HuH-7 (cell line): ENCODE data around the gene C3AR1.
"Not testable (repeated sequence)": the region's sequence is repeated elsewhere in the genome, so short reads cannot be mapped to it uniquely, and the experiment has no call there.

Experiments
- DNase-seq: peaks from one replicate; pipeline ENCODE4 v3.0.0; 2011; ENCODE audit warnings: low spot score

C3AR1 gene

DNA sequence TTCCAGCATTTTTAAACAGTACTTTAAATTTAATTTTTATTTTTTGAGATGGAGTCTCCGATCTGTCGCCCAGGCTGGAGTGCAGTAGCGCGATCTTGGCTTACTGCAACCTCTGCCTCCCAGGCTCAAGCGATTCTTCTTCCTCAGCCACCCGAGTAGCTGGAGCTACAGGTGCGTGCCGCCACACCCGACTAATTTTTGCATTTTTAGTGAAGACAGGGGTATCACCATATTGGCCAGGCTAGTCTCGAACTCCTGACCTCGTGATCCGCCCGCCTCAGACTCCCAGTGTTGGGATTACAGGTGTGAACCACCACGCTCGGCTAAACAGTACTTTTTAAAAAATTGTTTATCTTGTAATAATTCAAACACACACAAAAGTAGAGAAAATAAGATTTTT, 37.9 kb downstream of the C3AR1 start:
- DNase-seq = no peak

DNA sequence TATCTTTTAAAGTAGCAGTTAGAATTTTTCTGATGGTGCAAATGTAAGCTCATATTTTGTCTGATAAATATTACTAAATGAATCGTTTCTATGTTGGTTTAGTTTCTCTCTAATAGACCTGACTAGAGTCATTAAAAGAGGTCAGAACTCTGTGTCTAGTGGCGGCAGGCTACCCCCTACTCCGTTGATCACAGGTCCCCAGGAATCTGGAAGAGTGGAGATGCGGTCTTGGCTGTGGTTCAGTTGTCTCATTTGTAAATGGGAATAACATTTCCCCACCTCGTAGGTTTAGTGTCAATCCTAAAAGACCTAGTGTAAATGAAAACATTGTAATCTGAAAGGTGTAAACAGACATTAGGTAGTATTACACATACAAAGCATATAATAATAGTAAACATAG, 38.3 kb downstream of the C3AR1 start:
- no peak for DNase-seq

DNA sequence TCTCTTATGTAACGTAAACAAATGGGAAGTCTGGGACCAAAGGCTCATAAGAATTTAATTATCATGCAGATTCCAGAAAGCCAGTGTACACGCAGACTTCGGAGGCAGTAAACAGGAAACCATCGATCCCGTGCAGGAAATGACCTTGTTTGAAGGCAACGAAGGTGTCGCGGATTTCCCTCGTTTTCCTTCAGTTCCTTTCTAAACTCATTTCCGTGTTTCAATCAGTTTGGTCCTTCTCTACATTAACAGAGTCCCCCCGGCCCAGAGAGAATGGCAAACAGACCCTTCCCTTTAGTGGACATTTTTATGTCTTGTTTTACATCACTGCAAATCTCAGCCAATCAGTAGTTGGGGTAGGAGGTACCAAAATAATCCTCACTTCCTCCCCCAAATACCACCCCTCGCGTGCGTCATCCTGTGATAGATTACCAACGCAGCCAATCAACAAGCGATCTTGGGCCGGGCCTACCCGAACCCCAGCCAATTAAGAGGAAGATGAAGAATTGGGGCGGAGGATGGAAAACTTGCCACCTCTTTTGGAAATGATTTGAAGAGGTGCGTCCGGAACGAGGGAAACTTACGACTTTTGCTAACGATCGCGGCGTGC, 39.8 kb downstream of the C3AR1 start:
- peak; percentile 100 for DNase-seq

DNA sequence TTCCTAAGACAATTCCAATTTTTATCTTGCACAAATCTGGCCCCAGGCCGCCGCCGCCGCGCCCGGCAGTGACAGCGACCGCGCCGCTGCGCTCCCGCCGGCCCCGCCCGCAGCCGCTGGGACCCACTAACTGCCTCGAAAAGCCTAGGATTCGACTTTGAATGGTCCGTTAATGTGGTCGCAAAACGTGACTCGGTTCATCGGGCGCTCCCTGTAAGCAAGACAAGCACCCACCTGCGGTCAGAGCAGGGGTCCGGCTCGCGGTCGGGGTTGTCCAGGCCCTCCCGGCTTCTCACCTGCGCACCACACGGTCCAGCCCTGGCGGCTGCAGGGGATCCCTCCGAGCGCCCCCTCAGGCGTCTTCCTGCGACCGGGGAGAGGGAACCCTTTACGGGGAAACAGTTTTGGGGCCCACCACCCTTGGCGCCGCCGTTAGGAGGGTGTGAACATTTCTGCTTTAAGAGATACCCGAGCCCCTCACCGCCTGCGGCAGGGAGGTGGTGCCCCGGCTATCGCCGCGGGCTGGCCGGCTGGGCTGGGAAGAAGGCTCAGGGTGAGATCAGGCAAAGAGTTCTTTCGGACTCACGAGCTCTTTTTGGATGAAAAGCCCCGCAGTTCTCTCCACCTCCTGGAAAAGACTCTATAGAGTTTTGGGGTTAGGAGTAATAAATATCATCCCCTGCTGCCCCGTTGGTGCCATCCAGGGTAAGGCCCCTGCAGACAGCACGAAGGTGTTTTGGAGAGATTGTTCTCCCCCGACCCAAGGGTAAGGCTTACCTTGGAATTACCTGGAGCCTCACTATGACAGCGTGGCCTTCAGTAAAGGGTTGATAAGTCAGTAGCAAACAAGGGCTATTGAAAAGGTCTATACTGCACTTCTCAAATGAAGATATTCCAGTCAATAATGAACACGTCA, 47.2 kb downstream of the C3AR1 start:
- DNase-seq = no peak

DNA sequence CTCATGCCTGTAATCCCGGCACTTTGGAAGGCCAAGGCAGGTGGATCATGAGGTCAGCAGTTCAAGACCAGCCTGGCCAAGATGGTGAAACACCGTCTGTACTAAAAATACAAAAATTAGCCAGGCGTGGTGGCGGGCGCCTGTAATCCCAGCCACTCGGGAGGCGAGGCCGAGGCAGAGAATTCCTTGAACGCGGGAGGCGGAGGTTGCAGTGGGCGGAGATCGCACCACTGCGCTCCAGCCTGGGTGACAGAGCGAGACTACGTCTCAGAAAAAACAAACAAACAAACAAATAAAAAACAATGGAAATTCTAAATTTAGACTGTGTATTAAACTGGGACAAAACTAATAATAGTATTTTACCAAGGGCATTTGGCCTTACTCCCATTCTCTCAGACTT, 47.9 kb downstream of the C3AR1 start:
- DNase-seq = not testable (repeated sequence)

DNA sequence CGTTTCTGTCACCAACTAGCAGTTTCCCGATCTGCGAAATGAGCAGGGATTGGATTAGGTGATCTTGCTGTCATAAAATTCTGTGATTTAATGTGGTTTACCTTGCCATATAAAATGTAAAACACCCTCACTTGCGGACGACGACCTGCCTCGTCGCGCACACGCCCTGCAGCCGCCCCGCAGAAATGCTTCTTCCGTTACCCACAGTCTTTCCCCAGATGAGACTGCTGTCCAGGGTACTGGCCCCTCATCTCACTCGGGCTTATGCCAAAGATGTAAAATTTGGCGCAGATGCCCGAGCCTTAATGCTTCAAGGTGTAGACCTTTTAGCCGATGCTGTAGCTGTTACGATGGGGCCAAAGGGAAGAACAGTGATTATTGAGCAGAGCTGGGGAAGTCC, 51.3 kb downstream of the C3AR1 start:
- DNase-seq = no peak

DNA sequence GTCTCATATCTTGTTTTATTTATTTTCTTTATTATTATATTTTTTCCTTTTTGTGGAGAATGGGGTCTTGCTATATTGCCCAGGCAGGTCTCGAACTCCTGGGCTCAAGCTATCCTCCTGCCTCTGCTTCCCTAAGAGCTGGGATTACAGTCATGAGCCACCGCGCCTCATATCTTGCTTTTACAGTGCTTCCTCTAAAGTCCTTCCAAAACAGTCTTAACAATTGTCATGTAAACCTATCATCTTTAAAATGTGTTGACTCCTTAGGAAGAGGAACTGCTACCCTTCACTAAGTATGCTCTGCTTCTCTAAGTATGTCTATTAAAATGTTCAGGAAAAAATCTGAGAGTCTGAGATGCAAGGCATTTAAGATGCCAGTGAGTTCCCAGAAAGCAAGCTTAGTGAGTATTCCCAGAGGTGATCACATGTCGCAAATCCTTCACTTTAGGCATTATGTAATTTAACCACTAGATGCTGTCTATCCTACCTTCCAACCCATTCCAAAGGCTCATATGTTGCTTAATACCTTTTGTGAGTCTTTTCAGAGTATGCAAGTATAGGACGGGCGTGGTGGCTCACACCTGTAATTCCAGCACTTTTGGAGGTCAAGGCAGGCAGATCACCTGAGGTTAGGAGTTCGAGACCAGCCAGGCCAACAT, 53.4 kb downstream of the C3AR1 start:
- no peak for DNase-seq

DNA sequence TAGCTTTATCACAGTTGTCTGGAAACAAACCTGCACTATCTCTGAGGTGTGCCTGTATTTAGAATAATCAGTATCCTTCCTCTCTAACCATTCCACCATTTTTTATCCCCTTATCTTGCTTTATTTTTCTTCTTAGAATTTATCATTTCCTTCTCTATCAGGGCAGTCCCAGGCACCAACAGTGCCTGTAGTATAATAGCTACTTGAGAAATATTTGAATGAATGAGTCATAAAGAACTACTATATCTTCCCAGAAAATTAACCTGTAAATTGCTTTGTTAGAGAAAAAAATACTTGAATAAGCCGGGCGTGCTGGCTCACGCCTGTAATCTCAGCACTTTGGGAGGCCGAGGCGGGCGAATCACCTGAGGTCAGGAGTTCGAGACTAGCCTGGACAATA, 54.8 kb downstream of the C3AR1 start:
- no peak for DNase-seq
